ENCODE measurements around the gene SLC22A23.

SLC22A23 gene

GRCh38 chr6:3259491-3259958 is 197.3 kb downstream of the SLC22A23 start:
- TF ChIP-seq, protein P1, sequence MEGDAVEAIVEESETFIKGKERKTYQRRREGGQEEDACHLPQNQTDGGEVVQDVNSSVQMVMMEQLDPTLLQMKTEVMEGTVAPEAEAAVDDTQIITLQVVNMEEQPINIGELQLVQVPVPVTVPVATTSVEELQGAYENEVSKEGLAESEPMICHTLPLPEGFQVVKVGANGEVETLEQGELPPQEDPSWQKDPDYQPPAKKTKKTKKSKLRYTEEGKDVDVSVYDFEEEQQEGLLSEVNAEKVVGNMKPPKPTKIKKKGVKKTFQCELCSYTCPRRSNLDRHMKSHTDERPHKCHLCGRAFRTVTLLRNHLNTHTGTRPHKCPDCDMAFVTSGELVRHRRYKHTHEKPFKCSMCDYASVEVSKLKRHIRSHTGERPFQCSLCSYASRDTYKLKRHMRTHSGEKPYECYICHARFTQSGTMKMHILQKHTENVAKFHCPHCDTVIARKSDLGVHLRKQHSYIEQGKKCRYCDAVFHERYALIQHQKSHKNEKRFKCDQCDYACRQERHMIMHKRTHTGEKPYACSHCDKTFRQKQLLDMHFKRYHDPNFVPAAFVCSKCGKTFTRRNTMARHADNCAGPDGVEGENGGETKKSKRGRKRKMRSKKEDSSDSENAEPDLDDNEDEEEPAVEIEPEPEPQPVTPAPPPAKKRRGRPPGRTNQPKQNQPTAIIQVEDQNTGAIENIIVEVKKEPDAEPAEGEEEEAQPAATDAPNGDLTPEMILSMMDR (IDR thresholded peaks at IDR 0.05) = no peak
- Mint-ChIP-seq H3K27me3 (ENCODE audit: low read depth, poor library complexity) (peaks cover 7% of the 10 kb centered on the region), H3K9me3 (no peaks in the 10 kb centered on the region), H3K4me1 (peaks cover 36% of the 10 kb centered on the region), H3K4me3 (peak overlapping the region; percentile 95), H3K27ac (no peak overlapping the region), H3K36me3 (ENCODE audit: low read depth) (peaks cover 12% of the 10 kb centered on the region)
- DNase-seq = peak; percentile 36

- H3K4me3 Mint-ChIP-seq = peak within 1 kb of the TSS; percentile 95
- H3K4me1 Mint-ChIP-seq = peaks cover 36% of the 10 kb centered on the region
- no peaks in the 10 kb centered on the region for H3K9me3 Mint-ChIP-seq
Measured at GRCh38 chr6:3258720-3259490, 197.9 kb downstream of the SLC22A23 start, which contains the start of gene PSMG4. TSS of gene PSMG4 (plus strand) at chr6:3258947. CDS start at chr6:3259023, 76 bp downstream.

GRCh38 chr6:3258201-3258600 is 198.6 kb downstream of the SLC22A23 start:
- no peak overlapping the region for H3K27ac Mint-ChIP-seq
- peak overlapping the region; percentile 69 for H3K4me3 Mint-ChIP-seq
- peaks cover 32% of the 10 kb centered on the region for H3K4me1 Mint-ChIP-seq
- H3K36me3 Mint-ChIP-seq (ENCODE audit: low read depth) = peaks cover 16% of the 10 kb centered on the region
- no peak for DNase-seq
- peaks cover 9% of the 10 kb centered on the region for H3K27me3 Mint-ChIP-seq (ENCODE audit: low read depth, poor library complexity)
- TF ChIP-seq, protein P1 (IDR thresholded peaks at IDR 0.05) = no peak
- no peaks in the 10 kb centered on the region for H3K9me3 Mint-ChIP-seq

More at GRCh38 chr6:3258720-3259490, 197.9 kb downstream of the SLC22A23 start, which contains the start of gene PSMG4:
- Mint-ChIP-seq H3K36me3 (ENCODE audit: low read depth) (peaks cover 16% of the 10 kb centered on the region), H3K27ac (no peak within 1 kb of the TSS), H3K27me3 (ENCODE audit: low read depth, poor library complexity) (peaks cover 7% of the 10 kb centered on the region)
- TF ChIP-seq, protein P1 (IDR thresholded peaks at IDR 0.05) = no peak
- DNase-seq = peak; percentile 99

- TF ChIP-seq, protein P1 (IDR thresholded peaks at IDR 0.05) = no peak
- peaks cover 33% of the 10 kb centered on the region for H3K4me1 Mint-ChIP-seq
- peaks cover 16% of the 10 kb centered on the region for H3K36me3 Mint-ChIP-seq (ENCODE audit: low read depth)
- no peaks in the 10 kb centered on the region for H3K9me3 Mint-ChIP-seq
- peaks cover 19% of the 10 kb centered on the region for H3K27me3 Mint-ChIP-seq (ENCODE audit: low read depth, poor library complexity)
- no peak overlapping the region for H3K4me3 Mint-ChIP-seq
- no peak overlapping the region for H3K27ac Mint-ChIP-seq
- no peak for DNase-seq
Measured at GRCh38 chr6:3253597-3253961, 203.3 kb downstream of the SLC22A23 start.

DNA sequence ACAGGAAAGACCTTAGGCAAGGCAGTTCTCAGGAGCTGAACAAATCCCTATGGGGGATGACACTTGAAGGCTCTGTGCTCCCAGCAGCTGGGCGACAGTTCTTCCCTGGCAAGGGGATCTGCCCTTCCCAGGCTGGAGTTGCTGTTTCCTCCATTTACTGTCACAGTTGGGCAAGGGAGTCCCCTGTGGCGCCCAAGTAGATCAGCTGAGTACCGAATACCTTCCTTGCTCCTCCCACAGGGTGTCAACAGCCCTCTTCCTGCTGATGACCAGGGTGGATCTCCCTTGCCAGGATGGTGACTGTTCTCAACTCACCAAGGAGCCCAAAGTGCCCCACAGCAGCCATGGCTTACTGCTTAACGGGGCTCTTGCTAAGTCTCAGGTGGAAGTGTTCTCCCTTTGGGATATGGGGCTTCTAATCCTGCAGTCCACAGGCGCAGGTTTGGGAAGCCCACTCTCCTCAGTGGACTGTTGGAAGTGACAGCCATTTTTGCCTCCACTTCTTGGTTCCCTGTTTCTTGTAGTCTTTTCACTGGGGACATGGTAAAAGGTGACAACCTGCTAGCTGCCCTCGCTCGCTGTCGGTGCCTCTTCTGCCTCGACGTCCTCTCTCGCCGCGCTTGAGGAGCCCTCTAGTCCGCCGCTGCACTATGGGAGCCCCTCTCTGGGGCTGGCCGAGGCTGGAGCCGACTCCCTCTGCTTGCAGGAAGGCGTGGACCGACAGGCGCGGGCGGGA is 203.8 kb downstream of the SLC22A23 start:
- TF ChIP-seq, protein P1 (IDR thresholded peaks at IDR 0.05) = no peak
- peaks cover 22% of the 10 kb centered on the region for H3K27me3 Mint-ChIP-seq (ENCODE audit: low read depth, poor library complexity)
- H3K4me3 Mint-ChIP-seq = no peak overlapping the region
- H3K4me1 Mint-ChIP-seq = peaks cover 39% of the 10 kb centered on the region
- no peak for DNase-seq
- no peak overlapping the region for H3K27ac Mint-ChIP-seq
- H3K9me3 Mint-ChIP-seq = no peaks in the 10 kb centered on the region
- H3K36me3 Mint-ChIP-seq (ENCODE audit: low read depth) = peaks cover 16% of the 10 kb centered on the region
